Daoy (cell line): ENCODE results near the gene SPON1. TPM values are rescaled to one million over a fixed set of nuclear protein-coding genes. Genes with fewer than 3 reads are reported as not detected.
"Not testable (repeated sequence)": the region's sequence is repeated elsewhere in the genome, so short reads cannot be mapped to it uniquely, and the experiment has no call there.

ENCODE experiments used
- DNase-seq: peaks from one replicate; pipeline ENCODE4 v3.0.0-alpha.2; 2015; ENCODE audit warnings: low read depth
- total RNA-seq: library from RNA; depleted of rRNA; stranded (reverse); fragments of >200 nt; shearing (Covaris generic); gene quantifications from 2 replicates; pipeline ENCODE4 v1.2.3, GENCODE V29; 2014

SPON1 gene
- total RNA-seq, 1 experiment from 2014 or later: 0.11 TPM

DNA sequence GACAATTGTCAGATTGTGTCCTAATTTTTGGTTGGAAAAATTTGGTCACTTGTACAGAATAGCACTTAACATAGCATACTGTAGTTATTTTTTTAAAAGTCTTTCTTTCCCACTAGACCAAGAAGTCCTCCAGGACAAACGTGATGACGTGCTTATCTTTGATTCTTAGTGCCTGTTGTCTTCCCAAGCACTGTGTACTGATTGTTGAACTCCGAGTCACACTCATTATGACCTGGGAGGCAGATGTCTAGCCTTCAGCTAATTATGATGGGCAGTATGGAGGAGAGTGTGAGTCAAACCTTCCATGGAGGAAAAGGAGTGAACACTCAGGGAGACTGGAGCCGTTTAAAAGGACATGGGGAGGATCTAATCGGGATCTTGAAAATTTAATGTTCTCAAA lies 119.8 kb downstream of the SPON1 start:
- DNase-seq: no peak

DNA sequence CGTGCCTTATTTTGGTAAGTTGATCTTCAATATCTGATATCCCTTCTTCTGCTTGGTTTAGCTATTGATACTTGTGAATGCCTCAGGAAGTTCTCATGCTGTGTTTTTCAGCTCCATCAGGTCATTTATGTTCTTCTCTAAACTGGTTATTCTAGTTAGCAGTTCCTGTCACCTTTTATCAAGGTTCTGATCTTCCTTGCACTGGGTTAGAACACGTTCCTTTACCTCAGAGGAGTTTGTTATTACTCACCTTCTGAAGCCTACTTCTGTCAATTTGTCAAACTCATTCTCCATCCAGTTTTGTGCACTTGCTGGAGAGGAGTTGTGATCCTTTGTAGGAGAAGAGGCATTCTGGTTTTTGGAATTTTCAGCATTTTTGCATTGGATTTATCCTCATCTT lies 126.3 kb downstream of the SPON1 start:
- not testable (repeated sequence) for DNase-seq

DNA sequence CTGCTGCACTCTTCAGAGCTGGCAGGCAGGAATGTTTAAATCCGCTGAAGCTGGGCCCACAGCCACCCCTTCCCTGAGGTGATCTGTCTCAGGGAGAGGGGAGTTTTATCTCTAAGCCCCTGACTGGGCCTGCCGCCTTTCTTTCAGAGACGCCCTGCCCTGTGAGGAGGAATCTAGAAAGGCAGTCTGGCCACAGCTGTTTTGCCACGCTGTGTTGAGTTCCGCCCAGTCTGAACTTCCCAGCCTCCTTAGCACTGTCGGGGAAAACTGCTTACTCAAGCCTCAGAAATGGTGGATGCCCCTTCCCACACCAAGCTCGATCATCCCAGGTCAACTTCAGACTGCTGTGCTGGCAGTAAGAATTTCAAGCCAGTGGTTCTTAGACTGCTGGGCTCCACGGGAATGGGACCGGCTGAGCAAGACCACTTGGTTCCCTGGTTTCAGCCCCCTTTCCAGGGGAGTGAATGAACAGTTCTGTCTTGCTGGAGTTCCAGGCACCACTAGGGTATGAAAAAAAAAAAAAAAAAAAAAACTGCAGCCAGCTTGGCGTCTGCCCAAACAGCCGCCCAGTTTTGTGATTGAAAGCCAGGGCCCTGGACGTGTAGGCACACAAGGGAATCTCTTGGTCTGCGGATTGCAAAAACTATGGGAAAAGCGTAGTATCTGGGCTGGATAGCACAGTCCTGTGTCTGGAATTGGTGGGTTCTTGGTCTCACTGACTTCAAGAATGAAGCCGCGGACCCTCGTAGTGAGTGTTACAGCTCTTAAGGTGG lies 127.4 kb downstream of the SPON1 start:
- no peak for DNase-seq

DNA sequence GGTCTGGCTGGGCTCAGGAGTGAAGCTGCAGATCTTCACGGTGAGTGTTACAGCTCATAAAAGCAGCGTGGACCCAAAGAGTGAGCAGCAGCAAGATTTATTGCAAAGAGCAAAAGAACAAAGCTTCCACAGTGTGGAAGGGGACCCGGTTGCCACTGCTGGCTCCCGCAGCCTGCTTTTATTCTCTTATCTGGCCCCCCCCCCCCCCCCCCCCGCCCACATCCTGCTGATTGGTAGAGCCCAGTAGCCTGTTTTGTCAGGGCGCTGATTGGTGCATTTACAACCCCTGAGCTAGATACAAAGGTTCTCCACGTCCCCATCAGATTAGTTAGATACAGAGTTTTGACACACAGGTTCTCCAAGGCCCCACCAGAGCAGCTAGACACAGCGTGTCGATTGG lies 128.1 kb downstream of the SPON1 start:
- DNase-seq: not testable (repeated sequence)

DNA sequence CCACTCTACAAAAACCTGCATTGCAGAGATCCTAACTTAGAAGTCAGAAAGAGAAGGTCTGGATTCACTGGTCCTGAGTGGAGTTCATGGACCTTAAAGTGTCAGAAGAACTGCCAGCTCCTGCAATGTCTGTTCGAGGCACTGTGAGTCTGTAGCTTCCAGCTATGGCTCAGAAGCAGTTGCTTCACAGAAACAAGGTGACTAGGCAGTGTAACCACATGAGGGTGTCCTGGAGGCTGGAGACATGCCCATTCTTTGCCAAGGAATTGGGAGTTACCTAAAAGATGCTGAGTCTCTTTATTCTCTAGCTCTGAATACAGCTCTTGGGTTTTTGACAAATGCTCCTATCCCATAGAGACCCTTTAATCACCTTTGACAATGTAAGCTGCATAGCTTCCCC lies 130.5 kb downstream of the SPON1 start:
- no peak for DNase-seq

DNA sequence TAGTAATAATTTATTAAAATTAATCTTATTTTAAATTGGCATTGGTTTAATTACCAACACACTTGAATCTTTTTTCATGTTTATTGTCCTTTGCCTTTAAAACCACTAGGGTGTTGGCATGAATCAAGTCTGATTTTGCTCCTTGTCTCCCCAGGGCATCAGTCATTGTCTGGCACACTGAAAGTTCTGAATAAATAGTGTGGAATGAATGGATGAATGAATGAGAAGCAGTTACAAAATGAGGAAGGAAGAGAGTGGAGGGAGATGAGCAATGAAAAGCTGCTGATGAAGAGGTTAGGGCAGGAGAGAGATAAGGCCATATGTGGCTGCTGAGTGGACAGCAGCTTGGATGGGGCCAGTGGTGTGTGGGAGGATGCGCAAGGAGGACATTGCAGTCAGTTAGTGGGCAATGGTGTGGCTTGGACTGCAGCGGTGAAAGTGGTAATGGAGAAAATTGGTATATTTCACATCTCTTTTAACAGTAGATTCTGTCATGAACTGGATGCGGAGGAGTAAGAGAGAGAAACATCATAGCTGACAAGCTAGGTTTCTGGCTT lies 132.0 kb downstream of the SPON1 start:
- no peak for DNase-seq

DNA sequence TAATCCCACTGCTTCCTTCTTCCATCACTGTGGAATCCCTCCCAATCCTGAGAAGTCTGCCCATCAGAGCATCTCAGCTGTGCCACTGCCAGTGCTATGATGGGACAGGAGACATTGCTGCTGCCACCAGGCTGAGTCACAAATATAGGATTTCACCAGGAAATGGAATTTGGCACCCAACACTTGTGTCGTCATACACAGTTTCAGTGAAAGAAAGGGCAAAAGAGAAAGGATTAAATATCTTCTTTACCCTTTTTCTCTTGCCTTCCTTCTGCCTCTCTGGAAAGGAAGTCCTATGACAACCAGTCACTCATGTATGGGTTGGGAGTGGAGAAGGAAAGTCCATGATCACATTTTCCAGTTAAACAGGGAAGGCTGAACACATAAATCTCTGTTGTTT lies 133.4 kb downstream of the SPON1 start:
- DNase-seq: no peak

DNA sequence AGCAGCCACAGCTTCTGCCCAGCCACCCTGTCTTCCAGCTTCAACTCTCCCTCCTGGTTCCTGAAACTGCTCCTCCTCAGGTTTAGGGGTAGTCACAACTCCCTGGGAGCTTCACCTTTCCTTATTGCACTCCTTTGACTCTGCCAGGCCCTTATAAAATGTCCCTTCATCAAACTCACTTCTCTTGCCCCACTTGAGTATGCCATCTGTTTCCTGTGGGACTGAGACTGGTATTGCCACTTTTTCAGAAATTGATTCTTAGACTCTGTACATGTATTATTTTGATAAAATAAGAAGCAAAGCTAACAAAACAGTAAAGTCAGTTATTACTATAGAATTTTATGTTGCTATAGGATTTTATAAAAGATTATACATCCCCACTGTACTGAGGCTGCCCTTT lies 134.1 kb downstream of the SPON1 start:
- no peak for DNase-seq

DNA sequence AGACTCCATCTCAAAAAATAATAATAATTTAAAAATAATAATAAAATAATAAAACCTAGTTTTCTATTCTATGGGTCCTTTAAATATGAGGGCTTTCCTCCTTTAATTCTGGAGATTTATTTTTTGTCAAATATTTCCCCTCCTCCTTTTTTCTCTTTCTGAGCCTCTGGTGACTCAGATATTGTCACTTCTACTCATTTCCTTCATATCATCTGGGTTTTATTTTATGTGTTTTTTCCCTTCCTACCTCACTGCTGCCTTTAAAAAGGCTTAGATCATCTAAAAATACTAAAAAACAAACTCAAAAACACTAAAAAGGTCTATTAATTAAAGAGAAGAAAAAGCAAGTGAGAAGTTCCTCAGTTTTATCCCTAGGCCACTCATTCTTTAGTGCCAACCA lies 138.9 kb downstream of the SPON1 start:
- no peak for DNase-seq

DNA sequence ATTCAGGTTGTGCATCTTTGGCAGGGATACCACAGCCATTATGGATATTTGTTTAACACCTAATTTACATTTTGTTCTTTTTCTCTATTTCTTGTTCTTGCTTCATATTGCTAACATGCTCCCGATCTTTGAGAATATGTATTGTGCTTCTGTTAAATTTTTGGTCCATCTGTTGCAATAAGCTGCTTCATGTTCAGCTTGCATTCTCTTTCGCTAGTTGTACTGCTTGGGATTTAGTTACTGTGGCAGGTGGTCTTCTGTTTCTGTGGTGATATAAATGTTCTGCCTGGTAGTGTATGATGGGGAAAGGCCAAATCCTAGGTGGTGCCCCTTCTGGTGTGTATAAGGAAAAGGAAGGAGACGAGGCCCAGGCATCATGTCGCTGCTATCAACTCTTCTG lies 140.2 kb downstream of the SPON1 start:
- DNase-seq: no peak

DNA sequence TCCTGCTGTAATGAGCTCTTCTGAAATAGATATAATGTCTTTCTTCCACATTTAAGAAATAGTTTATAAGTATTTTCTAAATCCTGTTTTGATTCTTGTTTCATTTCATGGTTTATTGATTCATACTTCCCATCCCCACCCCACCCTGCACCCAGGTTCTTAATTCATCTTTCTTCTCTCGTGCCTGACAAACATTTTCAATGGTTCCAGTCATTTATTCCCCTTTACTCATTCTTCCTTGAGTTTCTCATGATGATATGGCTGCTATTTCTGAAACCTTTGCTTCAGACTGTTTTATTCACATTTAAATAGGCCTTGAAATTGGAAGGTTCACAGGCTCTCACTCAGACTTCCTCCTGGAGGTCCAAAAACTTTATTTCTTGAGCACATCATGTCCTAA lies 142.9 kb downstream of the SPON1 start:
- DNase-seq: no peak

DNA sequence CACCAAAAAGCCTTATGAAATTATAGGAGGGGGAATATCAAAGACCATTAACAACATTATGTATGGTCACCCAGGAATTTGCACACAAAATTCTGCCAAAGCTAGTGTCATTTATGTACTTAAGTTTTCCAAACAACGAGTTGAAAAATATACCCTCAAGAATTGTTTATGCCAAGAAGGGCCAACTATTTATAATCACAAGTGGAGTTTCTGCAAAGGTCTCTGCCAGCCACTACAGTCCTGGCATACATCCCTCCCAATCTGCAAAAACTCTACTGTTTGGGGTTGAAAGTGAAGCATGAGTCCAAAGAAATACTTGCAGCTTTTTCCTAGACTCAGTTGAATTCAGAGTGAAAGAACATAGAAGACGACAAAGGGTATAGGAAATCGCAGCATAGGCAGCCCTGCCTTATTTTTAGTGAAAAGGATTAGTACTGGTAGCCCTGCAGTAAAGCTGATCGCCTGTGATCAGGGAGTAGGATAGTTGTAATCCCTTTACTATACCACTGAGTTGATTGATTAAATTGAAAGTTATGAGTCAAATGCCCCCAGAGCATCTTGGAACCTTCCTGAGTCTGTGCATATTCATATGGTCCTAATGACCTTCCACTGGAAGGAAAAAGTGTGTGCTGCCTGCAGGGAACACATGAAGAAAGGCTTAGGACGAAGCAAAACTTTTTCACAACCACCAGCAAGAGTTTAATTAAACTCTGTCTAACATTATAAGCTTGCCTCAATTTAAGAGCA lies 144.0 kb downstream of the SPON1 start:
- DNase-seq: no peak

DNA sequence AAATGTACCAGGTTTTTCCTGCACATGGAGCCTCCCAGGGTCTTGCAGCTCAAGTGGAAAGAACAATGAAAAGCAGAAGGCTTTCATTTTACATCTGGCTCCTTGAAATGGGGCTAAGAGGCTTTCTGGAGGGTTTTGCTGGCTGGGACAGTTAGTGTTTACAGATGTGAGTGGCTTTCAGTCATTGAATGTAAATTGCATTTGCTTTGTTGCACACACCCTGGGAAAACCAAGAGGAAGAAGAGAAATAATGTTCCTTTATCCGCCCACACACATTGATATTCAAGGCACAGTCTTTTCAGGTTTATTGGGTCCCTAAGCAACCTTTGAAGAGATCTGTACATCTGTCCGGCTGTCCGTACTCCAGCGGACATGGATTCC lies 144.5 kb downstream of the SPON1 start:
- no peak for DNase-seq

DNA sequence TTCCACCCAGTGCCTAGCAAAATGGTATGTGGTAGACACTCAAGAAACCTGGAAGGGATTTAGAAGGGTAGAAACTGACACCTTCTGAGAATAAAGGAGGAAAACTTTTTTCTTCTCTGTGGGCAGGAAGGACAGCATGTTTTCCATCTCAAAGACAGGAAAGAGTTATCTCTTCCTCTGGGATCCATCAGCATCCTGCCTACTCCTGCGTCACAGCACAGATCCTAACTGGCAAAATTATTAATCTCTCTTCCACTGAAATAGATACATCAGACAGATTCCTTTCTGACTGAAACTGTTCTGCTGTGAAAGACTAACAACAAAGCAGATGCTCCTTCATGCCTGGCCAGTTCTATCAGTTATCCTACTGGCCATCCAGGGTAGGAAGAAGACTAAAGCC lies 147.2 kb downstream of the SPON1 start:
- DNase-seq: no peak

DNA sequence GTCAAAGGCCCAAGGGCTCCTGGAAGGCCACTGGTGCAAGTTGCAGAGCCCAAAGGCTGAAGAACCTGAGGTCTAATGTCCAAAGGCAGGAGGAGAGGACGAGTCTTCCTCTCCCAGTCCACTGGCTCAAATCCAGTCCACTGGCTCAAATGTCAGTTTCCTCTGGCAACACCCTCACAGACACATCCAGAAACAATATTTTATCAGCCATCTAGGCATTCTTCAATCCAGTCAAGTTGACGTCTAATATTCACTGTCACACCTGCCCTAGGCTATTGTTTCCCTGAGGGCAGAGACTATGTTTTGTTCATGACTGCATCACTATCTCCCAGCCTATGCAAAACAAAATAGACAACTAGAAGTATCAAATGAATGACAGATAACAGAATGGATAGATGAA lies 148.1 kb downstream of the SPON1 start:
- DNase-seq: no peak

DNA sequence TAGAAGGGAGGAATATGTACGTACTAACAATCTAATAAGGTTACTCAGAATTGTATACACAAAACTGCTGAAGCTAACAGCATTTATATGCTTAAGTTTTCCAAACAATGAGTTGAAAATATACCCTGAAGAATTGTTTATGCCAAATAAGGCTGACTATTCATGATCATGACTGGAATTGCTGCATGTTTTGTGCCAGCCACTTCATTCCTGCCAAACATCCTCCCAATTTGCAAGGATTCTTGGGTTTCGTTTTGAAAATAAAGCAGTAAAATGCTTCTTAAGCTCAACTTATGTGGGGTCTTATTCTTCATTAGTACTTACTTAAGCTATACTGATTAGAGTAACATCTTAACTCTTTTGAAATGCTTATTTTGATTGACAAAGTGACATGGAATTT lies 149.0 kb downstream of the SPON1 start:
- no peak for DNase-seq

DNA sequence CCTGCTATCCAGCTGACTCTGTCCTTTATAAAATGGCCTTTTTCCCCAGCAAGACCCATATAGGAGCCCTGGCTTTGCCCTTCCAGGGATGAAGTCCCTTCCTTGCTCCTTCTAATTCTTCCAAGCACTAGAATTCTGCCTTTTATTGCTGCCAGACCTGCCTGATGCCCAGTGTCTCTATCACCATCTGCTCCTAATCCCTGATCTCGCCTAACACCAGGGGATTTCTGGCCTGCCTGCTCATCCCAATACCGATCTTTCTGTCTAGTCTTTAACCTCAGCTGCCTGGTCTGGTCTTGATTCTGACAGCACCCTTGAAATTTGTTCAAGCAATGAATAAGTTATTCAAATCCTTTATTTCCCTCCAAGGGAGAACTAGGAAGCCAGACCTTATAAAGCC lies 150.2 kb downstream of the SPON1 start:
- no peak for DNase-seq

DNA sequence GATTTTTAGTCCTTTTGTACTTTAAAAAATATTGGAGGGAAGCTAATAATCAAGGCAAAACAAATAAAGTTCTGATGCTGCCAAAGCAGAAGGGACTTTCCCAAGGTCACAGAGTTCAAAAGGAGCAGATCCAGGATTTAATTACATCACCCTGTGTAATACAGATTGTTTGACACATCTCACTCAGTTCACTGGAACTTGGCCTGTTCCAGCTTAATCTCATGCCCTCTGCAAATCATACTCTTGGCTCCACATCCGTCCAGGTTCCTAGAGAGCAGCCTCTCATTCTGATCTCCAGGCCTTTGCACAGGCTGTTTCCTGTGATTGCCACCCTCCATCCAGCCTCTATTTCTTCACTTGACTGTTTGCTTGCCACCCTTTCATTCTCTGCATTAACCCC lies 151.7 kb downstream of the SPON1 start:
- DNase-seq: no peak

DNA sequence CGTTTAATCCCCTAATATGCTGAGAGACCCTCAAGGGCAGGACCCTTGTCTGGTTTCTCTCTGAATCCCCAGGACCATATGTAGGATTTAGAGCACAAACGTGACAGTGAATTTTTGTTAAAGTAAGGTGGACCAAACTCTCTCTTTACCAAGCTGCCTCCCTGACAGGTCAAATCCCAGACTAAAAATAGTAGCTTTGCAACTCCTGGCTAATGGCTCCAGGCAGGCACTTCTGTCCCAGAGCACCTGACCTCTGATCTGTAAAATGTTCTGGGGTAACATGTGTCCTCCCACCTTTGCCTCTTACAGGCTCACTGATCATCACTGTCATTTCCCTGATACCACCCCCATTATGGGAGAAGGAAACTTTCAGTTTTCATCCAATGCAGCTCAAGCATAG lies 152.3 kb downstream of the SPON1 start:
- no peak for DNase-seq

DNA sequence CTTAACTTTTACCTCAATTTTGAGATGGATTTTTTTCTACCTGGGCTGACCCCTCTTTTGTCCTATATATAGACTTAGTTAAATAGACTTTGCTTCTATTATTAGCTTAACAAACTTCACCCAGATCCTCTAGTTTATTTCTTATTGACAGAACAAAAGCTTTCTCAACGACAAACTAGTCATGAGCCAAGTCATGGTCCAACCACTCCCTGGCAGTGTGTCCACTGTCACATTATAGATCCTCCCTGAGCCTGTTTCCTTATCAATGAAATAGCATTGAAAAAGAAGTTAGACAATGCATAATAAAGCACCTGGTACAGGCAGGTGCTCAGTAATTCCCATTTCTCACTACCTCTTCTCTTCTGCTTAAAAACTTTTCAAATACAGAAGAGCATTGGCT lies 155.1 kb downstream of the SPON1 start:
- no peak for DNase-seq

DNA sequence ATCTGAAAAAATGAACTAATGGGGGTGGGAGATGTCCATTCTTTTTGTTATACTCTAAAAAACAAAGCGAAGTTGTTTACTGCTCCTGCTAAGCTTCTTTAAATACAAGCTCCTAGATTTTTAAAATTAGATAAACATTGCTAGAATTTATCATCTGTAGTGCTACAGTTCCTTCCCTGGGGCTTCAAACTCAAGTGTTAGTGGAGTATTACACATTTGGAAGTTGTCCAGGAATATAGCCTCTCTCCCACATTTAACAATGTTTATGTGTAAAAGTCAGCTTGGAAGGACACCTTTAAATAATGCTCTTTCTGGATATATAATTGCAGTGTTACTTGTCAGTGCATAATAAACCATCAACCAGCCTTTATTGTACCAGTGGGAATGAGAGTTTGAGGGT lies 155.5 kb downstream of the SPON1 start:
- DNase-seq: no peak

DNA sequence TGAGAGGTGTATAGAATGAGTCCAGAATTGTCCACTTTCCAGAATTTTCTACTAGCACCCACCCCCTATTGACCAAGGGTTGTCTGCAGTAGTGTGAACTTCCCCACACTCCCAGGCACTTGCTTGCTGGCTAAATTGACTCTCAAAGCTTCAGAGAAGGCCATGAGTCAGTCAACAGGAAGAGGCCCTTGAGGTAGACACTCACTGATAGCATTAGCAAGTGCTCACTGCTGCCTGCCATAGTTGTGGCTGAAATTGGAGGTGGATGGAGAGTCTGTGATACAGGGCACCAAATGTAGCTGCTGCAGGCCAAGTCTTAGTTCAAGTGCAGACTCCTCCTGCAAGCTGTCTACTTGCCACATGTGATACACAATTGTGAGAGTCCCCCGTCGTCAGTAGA lies 156.8 kb downstream of the SPON1 start:
- DNase-seq: peak; percentile 46

DNA sequence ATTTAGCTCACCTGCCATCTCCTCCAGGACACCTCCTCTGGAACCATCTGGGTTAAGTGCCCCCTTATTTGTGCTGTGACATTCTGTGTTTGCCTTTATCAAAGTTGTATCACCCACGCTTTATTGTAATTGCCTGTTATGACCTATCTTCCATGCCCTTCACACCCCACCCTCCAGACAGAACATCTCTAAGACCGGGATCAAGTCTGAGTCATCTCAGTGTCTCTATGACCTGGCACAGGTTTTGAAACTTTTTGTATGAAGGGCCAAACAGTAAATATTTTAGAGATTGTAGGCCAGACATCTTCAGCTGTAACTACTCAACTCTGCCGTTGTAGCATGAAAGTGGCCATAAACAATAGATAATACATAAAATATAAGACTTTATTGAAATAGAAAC lies 161.8 kb downstream of the SPON1 start:
- no peak for DNase-seq
